ENCODE results near the gene TLN1. TPM values are rescaled to one million over a fixed set of nuclear protein-coding genes. Genes with fewer than 3 reads are reported as not detected.

Gene TLN1
- total and polyA plus RNA-seq, 8 donors, result 53.2 to 399 (median 174) TPM

DNA sequence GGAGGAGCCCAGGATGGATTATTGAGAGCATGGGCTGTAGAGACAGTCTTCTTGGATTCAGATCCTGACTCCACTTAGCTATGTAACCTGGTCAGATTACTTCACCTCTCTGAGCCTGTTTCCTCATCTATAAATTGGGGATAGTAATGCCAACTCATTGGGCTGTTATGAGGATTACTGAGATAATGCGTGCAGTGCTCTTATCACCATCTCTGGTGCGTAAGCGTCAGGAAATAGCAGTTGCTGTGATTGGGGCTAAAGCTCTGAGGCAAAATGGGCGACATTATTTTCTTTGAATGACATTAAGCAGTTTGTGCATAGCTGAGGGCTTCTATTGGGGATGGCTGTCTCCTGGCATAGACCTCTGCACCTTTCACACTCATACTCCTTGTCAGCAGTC is 23.1 kb upstream of the TLN1 start:
- DNase-seq, result no peak
- Histone ChIP-seq H3K27me3 (no peaks in the 10 kb centered on the region), H3K9me3 (no peaks in the 10 kb centered on the region), H3K4me1 (peaks cover 17 to 43% (median 31%) of the 10 kb centered on the region in 4 donors), H3K4me3 (no peak overlapping the region), H3K27ac (no peak overlapping the region), H3K36me3 (peaks cover 42 to 52% (median 46%) of the 10 kb centered on the region in 4 donors)
- WGBS, 5 donors, result 81 to 93% (median 86%) methylated on average over 4 of the region's 4 CpGs
- intact Hi-C loops (cut with DNase I; ENCODE audit: low total_unique reads), result no loop called here
- TF ChIP-seq POLR2A (IDR thresholded peaks at IDR 0.05) (no peak), POLR2AphosphoS5 (IDR thresholded peaks at IDR 0.05) (no peak), EP300 (IDR thresholded peaks at IDR 0.05) (no peak)
- TF ChIP-seq, protein P1, sequence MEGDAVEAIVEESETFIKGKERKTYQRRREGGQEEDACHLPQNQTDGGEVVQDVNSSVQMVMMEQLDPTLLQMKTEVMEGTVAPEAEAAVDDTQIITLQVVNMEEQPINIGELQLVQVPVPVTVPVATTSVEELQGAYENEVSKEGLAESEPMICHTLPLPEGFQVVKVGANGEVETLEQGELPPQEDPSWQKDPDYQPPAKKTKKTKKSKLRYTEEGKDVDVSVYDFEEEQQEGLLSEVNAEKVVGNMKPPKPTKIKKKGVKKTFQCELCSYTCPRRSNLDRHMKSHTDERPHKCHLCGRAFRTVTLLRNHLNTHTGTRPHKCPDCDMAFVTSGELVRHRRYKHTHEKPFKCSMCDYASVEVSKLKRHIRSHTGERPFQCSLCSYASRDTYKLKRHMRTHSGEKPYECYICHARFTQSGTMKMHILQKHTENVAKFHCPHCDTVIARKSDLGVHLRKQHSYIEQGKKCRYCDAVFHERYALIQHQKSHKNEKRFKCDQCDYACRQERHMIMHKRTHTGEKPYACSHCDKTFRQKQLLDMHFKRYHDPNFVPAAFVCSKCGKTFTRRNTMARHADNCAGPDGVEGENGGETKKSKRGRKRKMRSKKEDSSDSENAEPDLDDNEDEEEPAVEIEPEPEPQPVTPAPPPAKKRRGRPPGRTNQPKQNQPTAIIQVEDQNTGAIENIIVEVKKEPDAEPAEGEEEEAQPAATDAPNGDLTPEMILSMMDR (IDR thresholded peaks at IDR 0.05), result no peak

DNA sequence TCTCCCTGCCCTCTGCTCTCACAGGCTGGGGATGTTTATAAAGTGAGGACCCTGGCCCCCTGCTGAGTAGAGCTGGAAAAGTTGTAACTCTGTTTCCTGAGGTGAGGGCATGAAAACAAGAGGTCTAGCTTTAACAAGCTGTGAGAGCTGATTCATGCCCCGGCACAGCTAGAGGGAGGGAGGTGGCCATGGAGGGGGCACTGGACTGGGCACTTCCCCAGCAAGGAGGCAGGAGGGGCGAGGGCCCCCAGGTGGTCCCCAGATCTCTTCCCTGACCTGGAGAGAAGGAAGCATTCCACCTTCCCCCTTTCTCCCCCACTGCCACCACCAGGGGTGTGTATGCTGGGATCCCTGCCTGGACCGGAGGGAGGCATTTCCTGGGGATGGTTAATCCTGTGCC is 22.3 kb upstream of the TLN1 start, which contains the start of gene MSMP:
MSMP (minus strand) TSS at position 13 of the 400 bp plus-strand sequence. CDS start 147 bp downstream, outside the sequence.
- intact Hi-C loops (cut with DNase I; ENCODE audit: low total_unique reads), result no loop called here
- Histone ChIP-seq H3K9me3 (no peaks in the 10 kb centered on the region), H3K36me3 (peaks cover 42 to 52% (median 46%) of the 10 kb centered on the region in 4 donors), H3K27me3 (no peaks in the 10 kb centered on the region), H3K4me3 (no peak within 1 kb of the TSS), H3K4me1 (peaks cover 22 to 46% (median 34%) of the 10 kb centered on the region in 4 donors), H3K27ac (no peak within 1 kb of the TSS)
- WGBS, 5 donors, result 48 to 62% (median 53%) methylated on average over 3 of the region's 3 CpGs
- TF ChIP-seq, protein P1 (IDR thresholded peaks at IDR 0.05), result no peak
- TF ChIP-seq POLR2A (IDR thresholded peaks at IDR 0.05) (no peak), EP300 (IDR thresholded peaks at IDR 0.05) (no peak), POLR2AphosphoS5 (IDR thresholded peaks at IDR 0.05) (no peak)
- no peak for DNase-seq

DNA sequence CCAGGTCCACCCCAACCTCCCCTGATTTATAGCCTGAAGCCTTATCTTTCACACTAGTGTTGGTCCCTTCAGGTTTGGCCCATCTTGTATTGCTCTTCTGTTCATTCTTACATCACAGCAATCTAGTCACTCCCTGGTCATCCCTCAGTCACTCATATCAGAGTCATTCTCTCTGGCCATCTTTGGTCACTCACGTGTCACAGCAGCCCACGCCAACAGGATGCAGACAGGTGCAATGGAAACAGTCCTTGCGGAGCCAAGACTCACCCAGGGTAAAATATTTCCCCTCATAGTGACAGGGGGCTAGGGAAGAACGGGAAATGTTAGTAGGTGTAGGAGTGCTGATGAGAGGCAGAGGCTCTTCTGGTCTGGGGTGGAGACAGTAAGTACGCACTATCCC is 21.5 kb upstream of the TLN1 start:
- Histone ChIP-seq H3K4me1 (peaks cover 19 to 38% (median 31%) of the 10 kb centered on the region in 4 donors), H3K36me3 (peaks cover 42 to 52% (median 46%) of the 10 kb centered on the region in 4 donors), H3K27ac (no peak overlapping the region), H3K9me3 (no peaks in the 10 kb centered on the region), H3K27me3 (no peaks in the 10 kb centered on the region), H3K4me3 (no peak overlapping the region)
- intact Hi-C loops (cut with DNase I; ENCODE audit: low total_unique reads), result no loop called here
- no peak for TF ChIP-seq POLR2AphosphoS5 (IDR thresholded peaks at IDR 0.05)
- no peak for TF ChIP-seq EP300 (IDR thresholded peaks at IDR 0.05)
- TF ChIP-seq POLR2A (IDR thresholded peaks at IDR 0.05), result no peak
- TF ChIP-seq, protein P1 (IDR thresholded peaks at IDR 0.05), result no peak
- WGBS, 5 donors, result 83 to 92% (median 91%) methylated on average over 5 of the region's 5 CpGs
- DNase-seq, result no peak

DNA sequence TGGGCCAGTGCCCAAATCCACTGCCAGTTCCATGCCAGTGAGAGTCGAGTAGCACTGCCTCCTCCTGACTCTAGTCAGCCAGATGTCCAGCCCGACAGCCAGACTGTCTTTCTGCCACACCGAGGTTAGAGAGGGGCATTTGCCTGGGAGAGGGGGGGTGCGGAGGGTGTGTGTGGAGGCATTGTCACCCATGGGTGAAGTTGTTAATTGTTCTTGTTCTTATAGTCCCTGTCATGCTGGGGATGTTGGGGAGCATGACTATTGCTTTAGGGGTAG is 18.2 kb upstream of the TLN1 start:
- intact Hi-C loops (cut with DNase I; ENCODE audit: low total_unique reads), result no loop called here
- H3K9me3 ChIP-seq, result no peaks in the 10 kb centered on the region
- no peaks in the 10 kb centered on the region for H3K27me3 ChIP-seq
- peaks cover 32 to 49% (median 46%) of the 10 kb centered on the region in 4 donors for H3K4me1 ChIP-seq
- peak overlapping the region; percentile 87 to 96 (median 95) for H3K27ac ChIP-seq
- peak overlapping the region; percentile 75 to 94 (median 79) for H3K4me3 ChIP-seq
- H3K36me3 ChIP-seq, result peaks cover 42 to 50% (median 46%) of the 10 kb centered on the region in 4 donors
- peak in 1 of 2 donors; percentile 14 for DNase-seq
- 54 to 62% (median 58%) methylated on average over 4 of the region's 4 CpGs for WGBS, 5 donors
- TF ChIP-seq EP300 (IDR thresholded peaks at IDR 0.05), result no peak
- TF ChIP-seq, protein P1 (IDR thresholded peaks at IDR 0.05), result no peak
